ENCODE data around the gene HES2.
"Not testable (repeated sequence)": the region's sequence is repeated elsewhere in the genome, so short reads cannot be mapped to it uniquely, and the experiment has no call there.

The HES2 gene

DNA sequence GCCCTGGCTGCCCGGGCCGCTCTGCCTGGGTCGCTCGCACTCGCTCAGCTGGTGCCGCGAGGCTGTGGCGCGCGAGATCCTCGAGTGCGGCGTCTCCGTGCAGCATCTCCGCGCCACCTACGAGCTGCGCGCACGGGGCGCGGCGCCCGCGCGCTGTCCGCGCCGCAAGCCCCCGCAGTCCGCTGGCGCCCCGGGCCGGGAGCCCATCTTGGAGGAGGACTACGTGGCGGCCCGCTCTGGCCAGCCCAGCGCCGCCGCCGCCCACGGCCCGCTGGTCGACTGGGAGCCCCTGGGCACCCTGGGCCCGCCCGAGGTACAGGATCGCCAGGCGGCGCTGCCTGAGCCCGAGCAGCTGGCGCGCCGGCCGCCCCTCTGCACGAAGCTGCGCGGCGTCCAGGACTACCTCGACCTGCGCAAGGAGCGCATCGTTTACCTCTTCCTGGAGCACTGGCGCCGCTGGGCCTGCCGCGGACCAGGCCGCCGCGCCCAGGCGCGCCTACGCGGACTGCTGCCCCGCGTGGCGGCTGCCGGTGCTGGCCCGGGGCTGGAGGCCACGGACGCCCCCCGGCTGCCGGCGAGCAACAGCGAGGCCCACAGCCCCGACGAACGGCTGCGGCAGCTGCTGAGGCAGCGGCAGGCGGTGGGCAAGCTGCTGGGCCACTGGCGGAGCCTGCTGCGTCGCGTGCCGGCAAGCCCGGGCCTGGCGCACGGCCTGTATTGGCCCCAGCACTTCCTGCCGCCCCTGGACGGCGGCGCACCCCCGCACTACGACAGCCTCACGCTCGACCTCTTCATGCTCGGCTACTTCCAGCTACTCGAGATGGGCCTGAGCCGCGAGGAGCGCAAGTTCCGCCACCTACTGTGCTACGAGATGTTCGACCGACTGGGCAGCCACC is 35.4 kb upstream of the HES2 start:
- no peaks in the 10 kb centered on the region for H3K9me3 ChIP-seq (ENCODE audit: control insufficient read depth, low read length)
- H3K9ac ChIP-seq = no peak overlapping the region
- no peak overlapping the region for H3K4me3 ChIP-seq (ENCODE audit: low read depth, low read length)
- H3K4me1 ChIP-seq = peaks cover 2% of the 10 kb centered on the region
- peaks cover 2% of the 10 kb centered on the region for H3K79me2 ChIP-seq
- no peak overlapping the region for H2AFZ ChIP-seq
- H3K27me3 ChIP-seq (ENCODE audit: control insufficient read depth, insufficient read depth, low read length) = no peaks in the 10 kb centered on the region
- H3K36me3 ChIP-seq (ENCODE audit: control insufficient read depth, insufficient read depth, low read length) = no peaks in the 10 kb centered on the region
- TF ChIP-seq, protein P1, sequence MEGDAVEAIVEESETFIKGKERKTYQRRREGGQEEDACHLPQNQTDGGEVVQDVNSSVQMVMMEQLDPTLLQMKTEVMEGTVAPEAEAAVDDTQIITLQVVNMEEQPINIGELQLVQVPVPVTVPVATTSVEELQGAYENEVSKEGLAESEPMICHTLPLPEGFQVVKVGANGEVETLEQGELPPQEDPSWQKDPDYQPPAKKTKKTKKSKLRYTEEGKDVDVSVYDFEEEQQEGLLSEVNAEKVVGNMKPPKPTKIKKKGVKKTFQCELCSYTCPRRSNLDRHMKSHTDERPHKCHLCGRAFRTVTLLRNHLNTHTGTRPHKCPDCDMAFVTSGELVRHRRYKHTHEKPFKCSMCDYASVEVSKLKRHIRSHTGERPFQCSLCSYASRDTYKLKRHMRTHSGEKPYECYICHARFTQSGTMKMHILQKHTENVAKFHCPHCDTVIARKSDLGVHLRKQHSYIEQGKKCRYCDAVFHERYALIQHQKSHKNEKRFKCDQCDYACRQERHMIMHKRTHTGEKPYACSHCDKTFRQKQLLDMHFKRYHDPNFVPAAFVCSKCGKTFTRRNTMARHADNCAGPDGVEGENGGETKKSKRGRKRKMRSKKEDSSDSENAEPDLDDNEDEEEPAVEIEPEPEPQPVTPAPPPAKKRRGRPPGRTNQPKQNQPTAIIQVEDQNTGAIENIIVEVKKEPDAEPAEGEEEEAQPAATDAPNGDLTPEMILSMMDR (IDR thresholded peaks at IDR 0.05) = no peak
- no peak overlapping the region for H3K4me2 ChIP-seq (ENCODE audit: low read length)
- no peak overlapping the region for H3K27ac ChIP-seq

GRCh38 chr1:6453895-6454855 is 34.5 kb upstream of the HES2 start:
- not testable (repeated sequence) for H3K4me3 ChIP-seq (ENCODE audit: low read depth, low read length); H3K4me1 ChIP-seq; H3K9ac ChIP-seq; H3K27ac ChIP-seq; H3K9me3 ChIP-seq (ENCODE audit: control insufficient read depth, low read length); H3K36me3 ChIP-seq (ENCODE audit: control insufficient read depth, insufficient read depth, low read length); H3K79me2 ChIP-seq; H3K27me3 ChIP-seq (ENCODE audit: control insufficient read depth, insufficient read depth, low read length); H3K4me2 ChIP-seq (ENCODE audit: low read length); H2AFZ ChIP-seq

DNA sequence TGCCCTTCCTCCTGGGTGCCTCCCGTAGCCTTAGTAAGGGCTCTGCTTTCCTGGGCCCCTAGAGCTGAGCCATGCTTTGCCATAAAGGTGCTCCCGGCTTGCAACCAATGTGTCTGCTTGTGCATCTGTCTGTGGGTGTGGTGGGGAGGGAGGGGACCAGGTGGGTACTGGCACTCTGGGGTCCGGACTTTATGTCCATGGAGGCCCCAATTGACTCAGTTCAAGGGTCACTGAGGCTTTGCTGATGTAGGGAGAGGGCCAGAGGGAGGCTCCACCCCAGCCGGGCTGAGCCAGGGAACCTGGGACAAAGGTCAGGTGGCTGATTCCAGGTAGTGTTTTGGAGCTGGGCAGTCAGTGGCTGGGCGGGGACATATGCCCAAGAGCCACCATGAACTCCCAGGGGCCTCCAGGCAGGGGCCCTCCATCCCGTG is 31.2 kb upstream of the HES2 start:
- Histone ChIP-seq H3K36me3 (ENCODE audit: control insufficient read depth, insufficient read depth, low read length) (no peaks in the 10 kb centered on the region), H3K4me2 (ENCODE audit: low read length) (peak overlapping the region; percentile 69), H3K9ac (no peak overlapping the region), H3K4me3 (ENCODE audit: low read depth, low read length) (peak overlapping the region; percentile 14), H3K27ac (peak overlapping the region; percentile 95), H3K4me1 (peaks cover 8% of the 10 kb centered on the region), H2AFZ (no peak overlapping the region), H3K9me3 (ENCODE audit: control insufficient read depth, low read length) (no peaks in the 10 kb centered on the region), H3K79me2 (no peaks in the 10 kb centered on the region), H3K27me3 (ENCODE audit: control insufficient read depth, insufficient read depth, low read length) (no peaks in the 10 kb centered on the region)
- TF ChIP-seq, protein P1 (IDR thresholded peaks at IDR 0.05) = no peak

- peak overlapping the region; percentile 95 for H3K27ac ChIP-seq
These were observed 30.8 kb upstream of the HES2 start for GRCh38 chr1:6450486-6450885.

DNA sequence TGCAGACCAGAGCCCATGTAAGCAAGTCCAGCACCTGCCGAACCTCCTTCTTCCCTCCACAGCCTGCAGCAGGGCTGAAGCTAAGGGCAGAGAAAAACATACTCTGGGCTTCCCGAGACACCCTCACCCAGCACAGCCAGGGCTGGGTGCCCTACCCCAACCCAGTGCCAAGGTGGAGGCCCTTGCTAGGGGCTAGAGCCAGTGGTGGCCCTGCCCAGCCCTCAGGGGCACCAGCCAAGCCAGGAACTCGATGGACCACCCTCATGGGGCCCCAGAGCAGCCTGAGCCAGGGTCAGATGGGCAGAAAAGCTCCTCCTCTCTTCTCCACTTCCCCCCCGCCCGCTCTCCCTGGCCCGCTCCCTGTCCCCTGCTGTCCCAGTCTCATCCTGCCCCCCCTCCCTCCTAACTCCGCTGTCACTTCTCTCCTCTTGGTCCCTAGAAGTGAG is 30.3 kb upstream of the HES2 start:
- Histone ChIP-seq H3K4me1 (peaks cover 8% of the 10 kb centered on the region), H3K9me3 (ENCODE audit: control insufficient read depth, low read length) (no peaks in the 10 kb centered on the region), H3K36me3 (ENCODE audit: control insufficient read depth, insufficient read depth, low read length) (no peaks in the 10 kb centered on the region), H3K79me2 (no peaks in the 10 kb centered on the region), H3K4me2 (ENCODE audit: low read length) (peak overlapping the region; percentile 75), H3K9ac (peak overlapping the region; percentile 7), H3K4me3 (ENCODE audit: low read depth, low read length) (peak overlapping the region; percentile 63), H3K27ac (peak overlapping the region; percentile 95), H2AFZ (no peak overlapping the region), H3K27me3 (ENCODE audit: control insufficient read depth, insufficient read depth, low read length) (no peaks in the 10 kb centered on the region)
- TF ChIP-seq, protein P1 (IDR thresholded peaks at IDR 0.05) = no peak

More at GRCh38 chr1:6450486-6450885, 30.8 kb upstream of the HES2 start:
- H3K27me3 ChIP-seq (ENCODE audit: control insufficient read depth, insufficient read depth, low read length); H3K79me2 ChIP-seq; H2AFZ ChIP-seq; H3K4me1 ChIP-seq; H3K9ac ChIP-seq; H3K36me3 ChIP-seq (ENCODE audit: control insufficient read depth, insufficient read depth, low read length); H3K9me3 ChIP-seq (ENCODE audit: control insufficient read depth, low read length): not testable (repeated sequence)
- Histone ChIP-seq H3K4me2 (ENCODE audit: low read length) (peak overlapping the region; percentile 75), H3K4me3 (ENCODE audit: low read depth, low read length) (peak overlapping the region; percentile 63)
